ENCODE measurements around the gene MOGAT1. TPM values are rescaled to one million over a fixed set of nuclear protein-coding genes. Genes with fewer than 3 reads are reported as not detected.
"Not testable (repeated sequence)": the region's sequence is repeated elsewhere in the genome, so short reads cannot be mapped to it uniquely, and the experiment has no call there.

MOGAT1 gene
- total RNA-seq, 2 donors from 2014 or later, result 0.24 TPM; not detected in 1

GRCh38 chr2:222686086-222686750 is 14.8 kb downstream of the MOGAT1 start:
- no peak for DNase-seq
- Histone ChIP-seq H3K27ac (no peak overlapping the region), H3K36me3 (no peaks in the 10 kb centered on the region), H3K27me3 (no peaks in the 10 kb centered on the region), H3K4me1 (no peaks in the 10 kb centered on the region), H3K9me3 (no peaks in the 10 kb centered on the region), H3K9ac (ENCODE audit: low read depth in 2 of 2, low read length in 2 of 2) (no peak overlapping the region), H3K4me3 (no peak overlapping the region)
- intact Hi-C loops (cut with DNase I), result no loop called here
- TF ChIP-seq, protein P1, sequence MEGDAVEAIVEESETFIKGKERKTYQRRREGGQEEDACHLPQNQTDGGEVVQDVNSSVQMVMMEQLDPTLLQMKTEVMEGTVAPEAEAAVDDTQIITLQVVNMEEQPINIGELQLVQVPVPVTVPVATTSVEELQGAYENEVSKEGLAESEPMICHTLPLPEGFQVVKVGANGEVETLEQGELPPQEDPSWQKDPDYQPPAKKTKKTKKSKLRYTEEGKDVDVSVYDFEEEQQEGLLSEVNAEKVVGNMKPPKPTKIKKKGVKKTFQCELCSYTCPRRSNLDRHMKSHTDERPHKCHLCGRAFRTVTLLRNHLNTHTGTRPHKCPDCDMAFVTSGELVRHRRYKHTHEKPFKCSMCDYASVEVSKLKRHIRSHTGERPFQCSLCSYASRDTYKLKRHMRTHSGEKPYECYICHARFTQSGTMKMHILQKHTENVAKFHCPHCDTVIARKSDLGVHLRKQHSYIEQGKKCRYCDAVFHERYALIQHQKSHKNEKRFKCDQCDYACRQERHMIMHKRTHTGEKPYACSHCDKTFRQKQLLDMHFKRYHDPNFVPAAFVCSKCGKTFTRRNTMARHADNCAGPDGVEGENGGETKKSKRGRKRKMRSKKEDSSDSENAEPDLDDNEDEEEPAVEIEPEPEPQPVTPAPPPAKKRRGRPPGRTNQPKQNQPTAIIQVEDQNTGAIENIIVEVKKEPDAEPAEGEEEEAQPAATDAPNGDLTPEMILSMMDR (IDR thresholded peaks at IDR 0.05), result no peak

DNA sequence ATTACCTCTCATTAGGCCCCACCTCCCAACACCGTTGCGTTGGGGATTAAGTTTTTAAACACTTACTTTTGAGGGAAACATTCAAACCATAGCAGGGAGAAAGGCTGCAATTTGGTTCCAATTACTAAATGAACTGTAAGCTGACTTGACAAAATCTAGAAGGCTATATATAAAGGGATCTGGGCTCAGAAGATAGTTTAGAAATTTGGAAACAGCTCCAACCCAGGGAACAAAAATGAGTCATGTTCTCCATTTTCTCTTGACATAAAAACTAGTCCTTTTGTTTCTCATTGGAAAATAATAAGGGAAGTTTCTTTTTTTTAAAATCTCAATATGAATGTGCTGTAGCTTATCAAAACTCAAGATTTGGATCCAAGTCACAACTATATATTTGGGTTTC is 17.5 kb downstream of the MOGAT1 start:
- H3K27ac ChIP-seq, result no peak overlapping the region
- H3K4me1 ChIP-seq, result no peaks in the 10 kb centered on the region
- TF ChIP-seq, protein P1 (IDR thresholded peaks at IDR 0.05), result no peak
- DNase-seq, result no peak
- H3K27me3 ChIP-seq, result no peaks in the 10 kb centered on the region
- intact Hi-C loops (cut with DNase I), result no loop called here
- no peaks in the 10 kb centered on the region for H3K36me3 ChIP-seq
- H3K9me3 ChIP-seq, result no peaks in the 10 kb centered on the region
- no peak overlapping the region for H3K4me3 ChIP-seq
- H3K9ac ChIP-seq (ENCODE audit: low read depth in 2 of 2, low read length in 2 of 2), result no peak overlapping the region

GRCh38 chr2:222689322-222689721 is 17.9 kb downstream of the MOGAT1 start:
- H3K9ac ChIP-seq (ENCODE audit: low read depth in 2 of 2, low read length in 2 of 2), result no peak overlapping the region

GRCh38 chr2:222690564-222691200 is 19.2 kb downstream of the MOGAT1 start:
- Histone ChIP-seq H3K9me3 (no peaks in the 10 kb centered on the region), H3K36me3 (no peaks in the 10 kb centered on the region), H3K4me3 (no peak overlapping the region), H3K4me1 (no peaks in the 10 kb centered on the region), H3K9ac (ENCODE audit: low read depth in 2 of 2, low read length in 2 of 2) (no peak overlapping the region), H3K27ac (no peak overlapping the region), H3K27me3 (no peaks in the 10 kb centered on the region)
- peak; percentile 80 for DNase-seq
- intact Hi-C loops (cut with DNase I), result loop anchor here (5.0 kb wide), 1 partner anchor 222 kb away; no protein-coding TSS in a partner anchor
- TF ChIP-seq, protein P1 (IDR thresholded peaks at IDR 0.05), result peak; percentile 97

More at GRCh38 chr2:222689322-222689721, 17.9 kb downstream of the MOGAT1 start:
- Histone ChIP-seq H3K4me1 (no peaks in the 10 kb centered on the region), H3K4me3 (no peak overlapping the region), H3K36me3 (no peaks in the 10 kb centered on the region), H3K27ac (no peak overlapping the region), H3K27me3 (no peaks in the 10 kb centered on the region), H3K9me3 (no peaks in the 10 kb centered on the region)
- intact Hi-C loops (cut with DNase I), result no loop called here
- TF ChIP-seq, protein P1 (IDR thresholded peaks at IDR 0.05), result no peak
- DNase-seq, result no peak

GRCh38 chr2:222693413-222693812 is 22.0 kb downstream of the MOGAT1 start:
- intact Hi-C loops (cut with DNase I), result loop anchor here (5.0 kb wide), 1 partner anchor 219 kb away; no protein-coding TSS in a partner anchor
- not testable (repeated sequence) for H3K9me3 ChIP-seq; H3K27ac ChIP-seq; H3K27me3 ChIP-seq; H3K36me3 ChIP-seq; H3K4me1 ChIP-seq; DNase-seq; H3K9ac ChIP-seq (ENCODE audit: low read depth in 2 of 2, low read length in 2 of 2); H3K4me3 ChIP-seq

- Histone ChIP-seq H3K9ac (ENCODE audit: low read depth in 2 of 2, low read length in 2 of 2) (no peak overlapping the region), H3K27ac (no peak overlapping the region), H3K4me3 (no peak overlapping the region), H3K36me3 (no peaks in the 10 kb centered on the region), H3K27me3 (no peaks in the 10 kb centered on the region), H3K4me1 (no peaks in the 10 kb centered on the region), H3K9me3 (no peaks in the 10 kb centered on the region)
- TF ChIP-seq, protein P1 (IDR thresholded peaks at IDR 0.05), result no peak
- intact Hi-C loops (cut with DNase I), result loop anchor here (5.0 kb wide), 1 partner anchor 218 kb away; no protein-coding TSS in a partner anchor
- no peak for DNase-seq
Observed at GRCh38 chr2:222693837-222694236, 22.4 kb downstream of the MOGAT1 start.

Data from colonic mucosa (tissue), 4 donors.